ENCODE measurements around the gene MAML1.

Gene MAML1

GRCh38 chr5:179812997-179813607 lies 80.5 kb downstream of the MAML1 start:
- no peak for DNase-seq
- TF ChIP-seq CTCF (IDR thresholded peaks at IDR 0.05): no peak
- H3K36me3 Mint-ChIP-seq (ENCODE audit: low read depth): peaks cover 42% of the 10 kb centered on the region
- H3K9me3 Mint-ChIP-seq: no peaks in the 10 kb centered on the region
- H3K27me3 Mint-ChIP-seq (ENCODE audit: low read depth, poor library complexity): peaks cover 16% of the 10 kb centered on the region
- H3K4me3 Mint-ChIP-seq: no peak overlapping the region
- H3K27ac Mint-ChIP-seq: no peak overlapping the region
- H3K4me1 Mint-ChIP-seq: peaks cover 9% of the 10 kb centered on the region

- H3K27ac Mint-ChIP-seq: no peak overlapping the region
- TF ChIP-seq CTCF (IDR thresholded peaks at IDR 0.05): no peak
- no peak for DNase-seq
- H3K4me3 Mint-ChIP-seq: no peak overlapping the region
- no peaks in the 10 kb centered on the region for H3K9me3 Mint-ChIP-seq
- peaks cover 16% of the 10 kb centered on the region for H3K27me3 Mint-ChIP-seq (ENCODE audit: low read depth, poor library complexity)
- H3K36me3 Mint-ChIP-seq (ENCODE audit: low read depth): peaks cover 42% of the 10 kb centered on the region
- H3K4me1 Mint-ChIP-seq: peaks cover 17% of the 10 kb centered on the region
Measured at GRCh38 chr5:179814090-179814489, 81.5 kb downstream of the MAML1 start.

DNA sequence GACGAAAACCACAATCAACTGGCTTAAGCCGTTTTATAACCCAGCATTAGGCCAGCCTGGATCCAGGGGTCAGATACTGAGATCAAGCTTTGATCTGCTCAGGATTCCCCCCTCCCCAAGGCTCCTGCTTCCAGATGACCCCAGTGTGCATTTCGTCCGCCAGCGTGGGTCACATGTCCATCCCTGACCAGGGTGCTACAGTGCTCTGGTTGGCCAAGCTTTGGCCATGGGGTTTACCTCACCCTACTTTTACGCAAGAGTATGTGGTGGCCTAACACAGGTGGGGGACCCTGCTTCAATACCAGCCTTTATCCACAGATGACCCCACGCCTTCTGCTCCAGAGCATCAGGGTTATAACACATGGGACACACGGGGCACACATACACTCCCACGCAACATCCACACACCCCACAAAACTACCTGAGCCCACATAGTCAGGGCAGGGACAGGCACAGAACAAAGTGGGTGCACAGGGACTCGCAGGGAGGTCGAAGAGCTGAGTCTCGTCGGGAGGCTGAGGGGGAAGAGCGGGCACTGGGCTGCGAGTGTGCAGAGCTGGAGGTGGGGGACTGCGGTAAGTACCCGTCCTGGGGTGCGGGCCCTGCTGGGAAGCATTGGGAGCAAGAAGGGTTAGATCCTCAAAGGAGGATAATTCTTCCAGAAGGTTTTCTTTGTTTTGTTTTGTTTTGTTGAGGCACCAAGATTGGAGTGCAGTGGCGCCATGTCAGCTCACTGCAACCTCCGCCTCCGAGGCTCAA lies 83.0 kb downstream of the MAML1 start:
- peak overlapping the region; percentile 77 for H3K4me3 Mint-ChIP-seq
- no peak overlapping the region for H3K27ac Mint-ChIP-seq
- no peak for TF ChIP-seq CTCF (IDR thresholded peaks at IDR 0.05)
- peaks cover 26% of the 10 kb centered on the region for H3K4me1 Mint-ChIP-seq
- H3K27me3 Mint-ChIP-seq (ENCODE audit: low read depth, poor library complexity): peaks cover 16% of the 10 kb centered on the region
- no peaks in the 10 kb centered on the region for H3K9me3 Mint-ChIP-seq
- H3K36me3 Mint-ChIP-seq (ENCODE audit: low read depth): peaks cover 42% of the 10 kb centered on the region
- DNase-seq: no peak

- Mint-ChIP-seq H3K27ac (no peak overlapping the region), H3K4me1 (peaks cover 26% of the 10 kb centered on the region), H3K4me3 (peak overlapping the region; percentile 58), H3K36me3 (ENCODE audit: low read depth) (peaks cover 40% of the 10 kb centered on the region), H3K27me3 (ENCODE audit: low read depth, poor library complexity) (peaks cover 16% of the 10 kb centered on the region), H3K9me3 (no peaks in the 10 kb centered on the region)
- no peak for TF ChIP-seq CTCF (IDR thresholded peaks at IDR 0.05)
- DNase-seq: no peak
Measured at GRCh38 chr5:179816401-179816795, 83.8 kb downstream of the MAML1 start.

DNA sequence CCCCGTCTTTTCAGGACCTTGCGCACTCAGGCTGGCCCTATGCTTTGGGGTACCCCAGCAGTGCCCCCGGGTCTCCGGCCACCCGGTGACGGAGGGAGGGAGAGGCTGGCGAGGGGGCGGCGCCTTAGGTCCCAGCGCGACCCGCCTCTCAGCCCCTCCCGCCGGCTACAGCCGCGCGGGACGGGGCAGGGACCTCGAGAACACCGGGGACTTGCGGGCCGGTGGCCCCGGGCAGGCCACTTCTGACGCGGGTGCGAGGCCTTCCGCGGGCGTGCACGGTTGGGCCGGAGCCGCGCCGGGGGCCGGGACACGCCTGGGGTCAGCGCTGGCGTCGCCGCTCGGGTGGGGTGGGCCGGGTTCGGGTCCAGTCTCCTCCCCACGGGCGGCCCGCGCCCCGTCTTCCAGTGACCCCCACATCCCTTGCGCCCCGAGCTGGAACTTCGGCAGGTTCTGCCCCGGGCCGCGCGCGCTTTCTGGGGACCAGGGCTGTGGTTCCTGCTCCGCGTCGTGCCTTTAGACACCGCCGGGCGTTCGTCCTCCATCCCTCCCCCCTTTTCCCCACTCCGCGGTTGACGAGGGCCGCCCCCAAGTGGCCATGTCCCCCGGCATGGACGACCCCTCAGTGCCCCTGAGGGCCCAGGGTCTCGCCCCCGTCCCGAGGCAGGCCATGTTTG lies 84.3 kb downstream of the MAML1 start:
- Mint-ChIP-seq H3K4me3 (peak overlapping the region; percentile 58), H3K27ac (no peak overlapping the region), H3K27me3 (ENCODE audit: low read depth, poor library complexity) (peaks cover 16% of the 10 kb centered on the region), H3K9me3 (no peaks in the 10 kb centered on the region), H3K36me3 (ENCODE audit: low read depth) (peaks cover 34% of the 10 kb centered on the region), H3K4me1 (peaks cover 30% of the 10 kb centered on the region)
- TF ChIP-seq CTCF (IDR thresholded peaks at IDR 0.05): no peak
- peak; percentile 43 for DNase-seq
